ENCODE measurements around the gene PPARG. TPM values are rescaled to one million over a fixed set of nuclear protein-coding genes. Genes with fewer than 3 reads are reported as not detected.

Gene PPARG
- polyA plus RNA-seq, 1 of the 3 experiments (the other 2 are of a cell fraction) = 2.8 TPM

- no peaks in the 10 kb centered on the region for H3F3A ChIP-seq (replicated peaks; ENCODE audit: insufficient read depth)
- H3K4me2 ChIP-seq = no peak overlapping the region
- no peaks in the 10 kb centered on the region for H3K9me3 ChIP-seq
- TF ChIP-seq MEF2A (IDR thresholded peaks at IDR 0.05; ENCODE audit: borderline replicate concordance, low read depth) (no peak), ELF1 (IDR thresholded peaks at IDR 0.05) (no peak), ZBTB33 (IDR thresholded peaks at IDR 0.05; ENCODE audit: borderline replicate concordance, low read depth) (no peak), RAD21 (IDR thresholded peaks at IDR 0.05; ENCODE audit: low read length) (no peak), REST (IDR thresholded peaks at IDR 0.05; ENCODE audit: low read depth, low read length) (no peak), GATA2 (CRISPR knock-in tag; IDR thresholded peaks at IDR 0.05) (no peak), FOXJ3 (CRISPR knock-in tag; IDR thresholded peaks at IDR 0.05) (no peak), RXRA (IDR thresholded peaks at IDR 0.05; ENCODE audit: borderline replicate concordance, low read depth) (no peak), SIN3A (IDR thresholded peaks at IDR 0.05; ENCODE audit: borderline replicate concordance, low read depth, low read length) (no peak), RCOR1 (IDR thresholded peaks at IDR 0.05; ENCODE audit: low read length) (no peak), EZH2phosphoT487 (IDR thresholded peaks at IDR 0.05; ENCODE audit: borderline replicate concordance, low read depth) (no peak), CHD2 (IDR thresholded peaks at IDR 0.05; ENCODE audit: low read length, partially characterized antibody) (no peak), IRF3 (IDR thresholded peaks at IDR 0.05; ENCODE audit: low read depth, low read length) (no peak), JUND (IDR thresholded peaks at IDR 0.05) (no peak), USF2 (IDR thresholded peaks at IDR 0.05; ENCODE audit: borderline replicate concordance, low read depth, low read length) (no peak), PBX3 (IDR thresholded peaks at IDR 0.05) (no peak), USF1 (IDR thresholded peaks at IDR 0.05; ENCODE audit: borderline replicate concordance, low read depth) (no peak), NFIC (IDR thresholded peaks at IDR 0.05; ENCODE audit: borderline replicate concordance) (no peak), POLR2AphosphoS5 (IDR thresholded peaks at IDR 0.05; ENCODE audit: low read depth, low read length) (no peak), TEAD4 (IDR thresholded peaks at IDR 0.05; ENCODE audit: borderline replicate concordance, insufficient read depth) (no peak)
- H3K9me2 ChIP-seq = no peaks in the 10 kb centered on the region
- 88% methylated on average over 10 of the region's 11 CpGs for WGBS (ENCODE audit: low lambda C conversion rate)
- no peaks in the 10 kb centered on the region for H3K79me2 ChIP-seq (ENCODE audit: insufficient read depth)
- DNase-seq = no peak
- no peak overlapping the region; a peak in 1 of 4 replicates for H3K27ac ChIP-seq (ENCODE audit: low read depth in 2 of 2, low read length in 1 of 2)
- no peaks in the 10 kb centered on the region for H3K27me3 ChIP-seq (ENCODE audit: insufficient read depth)
- H3K4me3 ChIP-seq (ENCODE audit: low read depth in 2 of 2, low read length in 1 of 2) = no peak overlapping the region
- ChIA-PET POLR2A (no interaction called here), CTCF (no interaction called here)
- H3K9ac ChIP-seq = no peak overlapping the region
- no peaks in the 10 kb centered on the region for H4K20me1 ChIP-seq (ENCODE audit: insufficient read depth)
- H3K4me1 ChIP-seq (ENCODE audit: control insufficient read depth in 1 of 2, insufficient read depth in 2 of 2, low read depth in 1 of 2, low read length in 1 of 2) = peaks cover 18 to 21% of the 10 kb centered on the region in 2 experiments; a peak in 3 of 4 replicates
- no peak overlapping the region for H2AFZ ChIP-seq (ENCODE audit: low read depth)
- no peaks in the 10 kb centered on the region for H3K36me3 ChIP-seq (replicated peaks in 1 of 2; ENCODE audit: control insufficient read depth in 1 of 2, insufficient read depth in 2 of 2, low read length in 1 of 2)
Measured at GRCh38 chr3:12439161-12439940, 150.5 kb downstream of the PPARG start.

Data from SK-N-SH (cell line).